Measurements from ENCODE around the gene FES.
"Not testable (repeated sequence)": the region's sequence is repeated elsewhere in the genome, so short reads cannot be mapped to it uniquely, and the experiment has no call there.

Gene FES

DNA sequence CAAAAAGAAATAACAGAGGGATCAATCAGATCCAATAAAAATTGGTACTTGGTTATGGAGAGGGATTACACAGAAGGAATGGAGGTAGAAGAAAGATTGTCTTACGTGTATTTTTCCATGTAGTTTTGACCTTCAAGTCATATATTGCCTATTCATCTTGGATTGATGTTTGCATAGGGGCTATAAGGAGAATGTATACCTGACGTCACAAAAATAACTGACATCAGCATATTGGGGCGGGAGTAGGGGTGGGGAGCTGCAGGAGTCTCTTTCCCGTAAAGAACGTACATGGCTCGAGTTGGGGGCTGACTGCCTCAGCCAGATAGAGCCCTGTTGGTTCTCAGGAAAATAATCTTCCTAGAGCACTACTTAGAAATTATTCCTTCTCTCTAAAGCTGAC, 21.8 kb upstream of the FES start:
- no peak for DNase-seq (ENCODE audit: low spot score)

DNA sequence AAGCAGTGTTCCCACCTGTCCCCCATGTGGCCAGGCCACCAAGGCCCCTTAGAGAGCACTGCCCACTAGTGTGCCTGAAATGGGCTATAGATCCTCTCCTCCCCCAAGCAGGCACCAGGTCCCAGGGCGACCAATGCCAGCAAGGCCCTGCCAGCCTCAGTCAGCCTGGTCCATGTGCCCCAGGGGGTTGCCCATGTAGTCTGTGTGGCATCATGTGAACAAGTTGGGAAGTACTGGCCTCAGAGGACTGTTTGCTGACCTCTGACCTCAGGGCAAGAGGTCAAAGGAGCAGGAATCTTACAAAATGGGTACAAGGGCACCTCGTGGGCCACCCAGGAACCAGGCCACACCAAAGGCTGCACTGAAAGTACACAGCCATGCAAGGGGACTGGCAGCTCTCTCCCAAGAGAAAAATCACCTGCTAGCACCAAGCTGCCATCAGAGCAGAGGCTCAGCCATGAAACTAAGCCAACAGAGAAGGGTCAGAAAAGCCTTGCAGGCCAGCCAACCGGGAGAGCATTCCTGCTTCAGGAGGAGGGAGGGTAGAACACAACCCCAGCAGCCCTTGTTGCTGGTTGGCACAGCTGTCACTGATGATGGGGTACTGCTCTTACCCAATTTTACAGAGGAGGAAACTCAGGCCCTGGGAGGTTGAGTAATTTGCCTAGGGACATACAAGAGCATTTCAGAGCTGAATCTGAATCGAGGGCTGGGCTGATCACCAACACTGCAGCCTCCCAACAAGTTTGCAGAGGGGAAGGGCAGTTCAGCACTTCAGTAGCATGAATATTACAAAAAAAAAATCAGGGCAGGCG, 21.1 kb upstream of the FES start:
- DNase-seq (ENCODE audit: low spot score): no peak

DNA sequence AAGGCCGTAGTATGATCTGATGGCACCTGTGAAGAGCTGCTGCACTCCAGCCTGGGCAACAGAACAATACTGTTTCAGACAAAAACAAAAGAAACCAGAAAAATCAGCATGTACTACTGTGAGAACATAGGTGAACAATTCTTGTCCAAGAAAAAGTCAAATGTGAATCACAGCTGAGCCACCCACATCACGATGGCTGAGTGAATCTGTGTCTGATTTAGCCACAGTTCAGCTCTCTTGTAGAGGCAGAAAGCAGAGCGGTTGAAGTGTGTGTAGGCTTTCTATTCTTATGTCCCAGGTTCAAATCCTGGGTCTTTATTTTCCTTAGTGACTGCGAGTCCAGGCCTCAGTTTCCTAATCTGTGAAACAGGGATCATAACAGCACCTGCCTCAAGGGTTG, 20.3 kb upstream of the FES start:
- no peak for DNase-seq (ENCODE audit: low spot score)

DNA sequence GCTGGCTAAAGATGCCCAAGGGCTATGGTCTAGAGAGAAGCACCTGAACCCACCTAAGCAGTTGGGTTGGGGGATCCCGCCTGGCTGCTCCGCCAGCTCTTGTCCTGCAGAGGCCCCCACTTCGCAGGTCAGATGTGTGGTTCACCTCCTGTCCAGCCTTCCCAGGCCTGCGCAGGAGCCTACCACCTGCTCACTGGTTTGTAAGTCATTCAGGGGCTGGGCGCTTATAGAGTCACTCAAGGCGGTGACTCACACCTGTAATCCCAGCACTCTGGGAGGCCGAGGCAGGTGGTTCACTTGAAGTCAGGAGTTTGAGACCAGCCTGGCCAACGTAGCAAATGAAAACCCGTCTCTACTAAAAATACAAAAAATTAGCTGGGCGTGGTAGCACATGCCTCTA, 19.8 kb upstream of the FES start:
- DNase-seq (ENCODE audit: low spot score): no peak

DNA sequence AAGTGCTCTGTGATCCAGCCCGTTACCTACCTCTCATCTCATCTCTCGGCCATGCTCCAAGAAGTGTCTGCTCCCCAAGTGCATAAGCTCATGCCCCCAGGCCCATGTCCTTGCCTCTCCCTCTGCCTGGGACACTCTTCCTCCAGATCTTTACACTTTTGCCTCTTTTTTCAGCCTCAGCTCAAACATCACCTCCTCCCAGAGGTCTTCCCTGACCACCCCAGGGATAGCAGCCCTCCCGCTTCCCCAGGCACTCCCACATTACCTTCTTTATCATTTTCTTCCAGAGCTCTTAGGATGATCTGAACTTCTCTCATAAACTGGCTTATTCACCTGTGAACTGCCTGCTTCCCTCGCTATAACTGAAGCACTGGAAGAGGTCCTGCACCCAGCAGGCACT, 18.6 kb upstream of the FES start:
- no peak for DNase-seq (ENCODE audit: low spot score)

DNA sequence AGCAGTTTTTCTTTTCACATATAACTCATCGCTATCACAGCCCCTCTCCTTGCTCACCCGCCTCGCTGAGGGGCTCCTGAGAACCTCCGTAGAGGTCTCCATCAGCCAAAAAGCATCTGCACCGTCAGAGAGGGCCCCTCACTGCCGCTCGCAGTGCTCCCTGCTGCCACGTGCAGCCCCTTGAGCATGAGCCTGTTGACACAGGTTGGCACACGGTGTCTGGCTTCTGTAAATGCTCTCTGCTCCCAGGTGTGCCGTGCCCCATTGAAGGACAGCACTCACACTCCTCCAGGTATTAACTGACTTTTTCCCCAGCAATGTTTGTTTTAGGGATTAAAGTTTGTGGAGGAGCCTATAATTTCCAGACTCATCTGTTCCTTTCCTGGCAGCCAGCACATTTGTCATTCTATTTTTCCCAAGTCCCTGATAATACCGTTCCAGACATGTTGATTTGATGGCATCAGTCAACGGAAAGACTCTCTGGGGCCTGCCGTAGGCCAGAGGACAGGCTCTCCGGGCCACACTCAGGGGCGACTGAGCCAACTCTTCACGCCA, 18.1 kb upstream of the FES start:
- no peak for DNase-seq (ENCODE audit: low spot score)

DNA sequence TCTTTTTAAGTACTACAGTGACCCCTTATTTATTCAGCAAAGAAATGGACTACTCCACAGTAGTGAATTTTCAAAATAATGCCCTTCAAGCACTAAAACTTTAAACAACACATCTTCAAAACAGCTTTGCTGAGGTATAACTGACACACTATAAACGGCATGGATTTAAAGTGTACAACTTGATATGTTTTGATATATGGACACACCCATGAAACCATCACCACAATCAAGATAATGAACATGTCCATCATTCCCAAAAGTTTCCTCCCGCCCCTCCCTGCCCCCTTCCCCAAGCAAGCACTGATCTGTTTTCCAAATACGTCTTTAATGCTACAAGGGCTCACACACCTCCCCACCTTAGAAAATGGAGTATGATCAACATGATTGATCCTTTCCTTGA, 17.5 kb upstream of the FES start:
- DNase-seq (ENCODE audit: low spot score): no peak

DNA sequence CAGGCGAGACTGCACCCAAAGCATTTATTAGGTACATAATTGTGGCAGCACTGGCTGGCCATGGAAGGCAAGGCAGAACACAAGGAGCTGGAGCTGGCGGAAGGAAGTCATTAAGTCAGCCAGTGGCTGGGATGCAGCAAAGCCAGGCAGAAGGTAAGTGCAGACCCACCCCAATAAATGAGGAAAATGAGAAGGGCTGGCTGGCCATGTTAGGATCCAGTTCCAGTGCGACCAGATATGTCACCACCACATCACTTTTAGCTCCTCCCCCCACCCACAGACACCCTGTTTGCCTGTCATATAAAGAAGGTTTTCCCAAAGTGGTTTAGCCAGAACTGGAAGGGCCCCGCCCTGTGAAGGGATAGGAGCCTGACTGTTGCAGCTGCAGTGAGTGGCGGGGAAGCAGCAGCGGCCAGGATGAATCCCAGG, 16.0 kb upstream of the FES start, which contains the start of gene FURIN:
TSS of gene FURIN (plus strand) at position 328 of the 429 bp plus-strand sequence. CDS start 7,153 bp downstream, outside the sequence.
- DNase-seq (ENCODE audit: low spot score): no peak

DNA sequence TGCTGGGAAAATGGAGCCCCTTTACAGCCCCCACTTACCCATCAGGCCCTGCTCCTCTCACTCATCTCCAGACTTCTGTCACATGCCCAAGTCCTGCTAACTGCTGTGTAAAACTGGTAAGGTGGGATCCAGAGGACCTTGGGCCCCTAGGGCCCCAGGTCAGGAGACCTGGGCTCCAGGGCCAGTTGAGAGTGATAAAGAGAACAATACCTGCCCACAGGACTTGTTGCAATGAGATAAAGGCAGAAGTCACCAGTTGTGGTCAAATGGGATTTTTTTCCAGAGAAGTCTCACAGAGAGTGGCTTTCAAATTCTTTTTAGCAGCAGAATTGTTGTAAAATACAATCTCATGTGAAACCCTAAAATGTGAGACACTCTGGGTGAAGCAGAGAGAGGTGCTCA, 15.2 kb upstream of the FES start:
- DNase-seq (ENCODE audit: low spot score): no peak

DNA sequence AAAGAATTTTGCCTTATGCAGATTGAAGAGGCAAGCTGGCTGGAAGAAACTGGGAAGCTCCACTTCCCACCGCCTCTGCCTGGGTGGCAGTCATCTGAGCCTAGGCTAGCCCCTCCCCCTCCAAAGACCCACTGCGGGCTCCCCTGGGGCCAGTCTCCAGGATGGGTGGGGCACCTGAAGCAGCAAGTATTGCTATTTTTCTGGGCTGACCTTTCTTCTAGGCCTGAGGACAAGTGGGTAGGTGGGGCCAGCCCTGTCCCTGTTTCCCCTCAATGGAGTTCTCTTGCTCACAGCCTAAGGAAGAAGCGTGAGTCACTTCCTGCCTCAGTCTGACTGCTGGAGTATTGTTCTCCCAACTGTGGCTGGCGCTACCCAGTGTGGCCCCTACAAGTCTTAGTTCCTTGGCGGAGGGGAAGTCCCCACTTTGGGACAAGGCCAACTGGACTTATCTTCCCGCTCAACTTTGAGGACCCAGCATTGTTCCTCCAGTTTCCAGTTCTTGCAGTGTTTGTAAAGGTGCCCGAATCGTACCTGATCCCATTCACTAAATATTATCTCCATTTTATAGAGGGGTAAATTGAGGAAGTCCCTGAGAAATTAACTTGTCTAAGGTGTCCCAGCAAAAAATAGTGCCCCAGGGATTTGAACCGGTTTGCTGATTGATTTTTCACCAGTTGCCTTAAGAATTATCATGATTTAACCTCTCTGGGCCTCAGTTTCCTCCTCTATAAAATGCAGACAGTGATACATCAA, 14.5 kb upstream of the FES start:
- DNase-seq (ENCODE audit: low spot score): peak; percentile 21

DNA sequence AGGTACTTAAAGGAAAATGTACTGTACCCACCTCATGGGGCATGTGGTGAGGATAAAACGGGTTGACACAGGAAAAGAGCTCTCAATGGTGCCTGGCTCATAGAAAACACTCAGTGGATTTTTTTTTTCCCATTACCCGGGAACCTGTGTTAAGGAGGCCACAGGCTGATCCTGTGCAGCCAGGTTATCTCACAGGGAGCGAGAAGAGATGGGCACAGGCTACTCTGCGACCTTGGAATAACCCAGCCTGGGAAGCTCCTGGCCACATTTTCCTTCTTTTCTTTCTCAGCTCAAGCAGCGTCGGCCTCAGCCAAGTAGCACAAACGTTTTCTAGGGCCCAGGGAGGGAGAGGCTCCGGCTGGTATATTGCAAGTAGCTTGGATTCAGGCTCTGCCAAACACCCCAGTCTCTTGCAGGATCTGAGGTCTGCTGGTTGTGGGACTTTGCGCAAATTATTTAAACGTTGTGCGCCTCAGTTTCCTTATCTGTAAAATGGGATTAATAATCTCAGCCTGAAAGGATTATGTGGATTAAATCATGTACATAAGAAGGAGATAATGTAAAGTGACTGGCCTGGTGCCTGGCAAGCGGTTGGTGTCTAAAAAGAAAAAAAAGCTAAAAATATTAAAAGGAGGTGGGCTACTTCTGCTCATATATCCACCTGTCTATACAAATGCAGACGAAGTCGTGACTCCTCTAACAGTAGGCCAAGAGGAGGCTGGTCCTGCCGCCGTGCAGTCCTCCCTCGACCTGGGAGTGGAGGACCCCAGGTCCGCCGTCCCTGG, 13.8 kb upstream of the FES start:
- peak; percentile 30 for DNase-seq (ENCODE audit: low spot score)

DNA sequence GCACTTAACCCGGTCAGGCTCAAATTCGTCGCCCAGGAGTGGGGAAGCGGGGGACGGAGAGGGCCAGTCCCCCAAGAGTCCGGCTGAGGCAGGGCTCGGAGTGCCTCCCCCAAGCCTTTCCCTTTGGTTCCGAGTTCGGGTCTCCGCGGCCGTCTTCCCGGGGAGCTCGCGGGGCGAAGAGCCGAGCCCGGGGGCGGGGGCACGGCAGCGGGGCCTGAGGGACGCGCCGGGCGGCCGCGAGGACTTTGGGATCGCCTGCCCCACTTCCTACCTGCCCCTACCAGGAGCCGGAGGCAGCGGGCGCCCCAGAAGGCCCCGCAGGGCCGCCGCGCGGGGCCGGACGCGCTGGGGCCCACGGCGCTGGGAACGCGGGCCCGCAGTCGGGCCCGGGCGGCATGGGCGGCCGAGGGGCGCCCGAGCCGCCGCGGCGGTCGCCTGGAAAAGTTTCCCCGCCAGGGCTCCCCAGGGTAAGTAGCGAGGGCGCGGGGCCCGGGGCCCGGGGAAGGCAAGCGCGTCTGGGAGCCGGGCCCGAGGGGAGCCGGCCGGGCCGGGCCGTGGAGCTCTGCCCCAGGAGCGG, 13.1 kb upstream of the FES start:
- peak; percentile 48 for DNase-seq (ENCODE audit: low spot score)

DNA sequence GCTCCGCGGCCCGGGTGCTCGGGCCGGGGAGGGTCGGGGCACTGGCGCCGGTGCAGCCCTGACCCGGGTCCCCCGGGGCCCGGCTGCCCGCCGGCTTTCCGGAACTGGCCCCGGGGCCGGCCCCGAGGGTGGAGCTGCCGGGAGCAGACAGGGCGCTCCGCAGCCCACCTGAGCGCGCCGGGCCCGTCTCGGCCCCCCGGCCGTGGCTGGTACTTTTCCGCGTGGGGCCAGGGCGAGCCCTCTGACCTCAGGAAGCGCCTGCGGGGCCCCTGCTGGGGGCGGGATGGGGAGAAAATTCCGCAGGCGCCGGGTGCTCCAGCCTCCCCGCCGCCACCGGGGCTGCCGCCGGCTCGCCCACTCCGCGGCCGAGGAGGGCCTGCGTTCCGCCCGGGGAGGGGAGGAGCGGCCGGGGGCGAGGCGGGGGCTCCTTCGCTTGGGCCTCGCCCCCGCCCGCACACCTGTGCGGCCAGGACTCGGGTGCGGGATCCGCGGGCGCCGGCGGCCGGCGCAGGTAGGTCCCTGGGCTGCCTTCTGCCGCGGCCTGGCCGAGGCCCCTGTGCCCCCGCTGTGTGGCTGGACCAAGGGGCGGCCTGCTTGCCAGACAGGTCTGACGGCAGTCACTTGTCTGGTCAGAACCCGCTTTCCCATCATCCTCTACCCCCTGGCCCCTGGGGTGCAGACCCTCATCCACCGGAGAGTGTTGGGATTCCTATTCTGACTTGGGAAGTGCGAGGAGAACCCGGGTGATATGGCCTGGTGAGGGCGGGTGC, 12.4 kb upstream of the FES start:
- peak; percentile 59 for DNase-seq (ENCODE audit: low spot score)

DNA sequence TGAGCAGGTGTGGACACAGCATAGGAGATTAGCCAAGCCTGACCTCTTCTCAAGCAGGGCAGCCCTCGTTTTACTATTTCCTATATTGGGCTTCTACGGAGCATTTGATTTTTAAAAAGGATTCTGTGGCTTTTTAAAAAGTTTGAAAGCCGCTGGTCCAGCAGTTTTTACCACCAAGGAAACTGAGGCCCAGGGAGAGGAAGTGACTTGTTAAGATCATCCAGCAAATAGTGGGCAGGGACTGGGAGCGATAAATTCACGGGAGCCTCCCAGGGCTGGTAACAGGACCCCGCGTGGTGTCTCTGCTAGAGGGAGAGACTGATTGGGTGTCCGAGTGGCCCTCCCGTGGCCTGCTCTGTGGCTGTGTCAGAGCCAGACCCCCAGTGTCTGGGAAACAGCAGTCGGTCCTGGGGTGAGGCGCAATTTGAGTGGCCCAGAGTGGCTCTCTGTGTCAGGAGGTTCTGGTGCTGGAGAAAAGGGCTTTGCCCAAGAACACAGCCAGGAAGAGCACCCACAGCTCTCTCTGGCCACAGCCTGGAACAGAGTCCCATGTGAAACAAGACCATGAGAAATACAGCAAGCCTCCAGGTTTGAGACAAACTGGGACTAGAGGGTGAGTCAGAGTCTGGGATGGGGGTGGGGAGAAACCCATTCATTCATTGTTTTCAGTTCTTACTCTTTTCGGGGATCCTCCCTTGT, 11.7 kb upstream of the FES start:
- DNase-seq (ENCODE audit: low spot score): peak; percentile 35

DNA sequence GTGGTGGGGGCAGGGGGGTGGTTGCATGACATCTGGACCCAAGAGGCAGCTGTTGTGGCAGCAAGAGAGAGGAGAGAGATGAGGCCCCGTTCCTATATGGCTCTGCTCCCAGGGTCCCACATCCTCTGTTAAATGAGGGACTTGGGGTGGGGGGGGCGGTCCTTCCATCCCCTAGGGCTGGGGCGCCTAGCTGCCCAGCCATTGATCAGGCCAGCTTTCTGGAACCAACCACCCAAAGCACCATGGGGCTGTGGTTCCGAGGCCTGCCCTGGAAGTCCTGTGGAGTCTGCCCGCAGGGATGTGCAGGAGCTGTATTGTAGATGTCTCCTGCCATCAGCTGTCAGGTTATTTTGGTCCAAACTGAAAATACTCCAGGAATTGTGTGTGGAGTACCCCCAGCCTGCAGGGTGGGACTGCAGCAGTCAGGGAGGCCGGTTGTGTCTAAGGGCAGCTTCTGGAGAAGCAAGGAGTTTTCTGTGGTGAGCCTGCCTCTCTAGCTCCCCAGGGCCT, 10.8 kb upstream of the FES start:
- DNase-seq (ENCODE audit: low spot score): no peak

DNA sequence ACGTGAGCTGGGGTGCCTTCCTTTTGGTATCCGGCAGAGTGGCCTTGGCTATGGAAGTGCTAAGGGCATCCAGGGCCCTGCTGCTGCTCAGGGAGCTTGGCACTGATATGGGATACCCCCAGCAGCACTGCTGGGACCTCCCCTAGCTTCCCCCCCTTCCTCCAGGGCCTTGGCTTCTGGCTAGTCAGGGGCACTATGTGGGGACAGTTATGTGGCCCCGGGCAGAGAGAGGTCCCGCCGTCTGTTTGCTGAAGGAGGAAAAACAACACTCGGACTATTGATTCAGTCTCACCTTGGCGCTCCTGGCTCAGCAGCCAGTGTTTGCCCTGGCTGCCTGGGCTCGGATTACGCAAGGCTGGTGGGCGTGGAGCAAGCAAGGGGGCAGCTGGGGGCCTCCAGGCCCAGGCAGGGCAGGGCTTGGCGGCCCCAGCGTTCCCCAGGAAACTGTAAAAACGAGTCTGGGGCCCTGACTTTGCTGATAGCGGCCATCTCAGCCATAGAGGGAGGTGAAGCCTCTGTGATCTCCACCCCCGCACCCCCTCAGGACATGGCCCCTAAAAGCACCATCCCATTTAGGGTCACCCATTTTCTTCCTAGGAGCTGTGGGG, 10.2 kb upstream of the FES start:
- DNase-seq (ENCODE audit: low spot score): no peak

DNA sequence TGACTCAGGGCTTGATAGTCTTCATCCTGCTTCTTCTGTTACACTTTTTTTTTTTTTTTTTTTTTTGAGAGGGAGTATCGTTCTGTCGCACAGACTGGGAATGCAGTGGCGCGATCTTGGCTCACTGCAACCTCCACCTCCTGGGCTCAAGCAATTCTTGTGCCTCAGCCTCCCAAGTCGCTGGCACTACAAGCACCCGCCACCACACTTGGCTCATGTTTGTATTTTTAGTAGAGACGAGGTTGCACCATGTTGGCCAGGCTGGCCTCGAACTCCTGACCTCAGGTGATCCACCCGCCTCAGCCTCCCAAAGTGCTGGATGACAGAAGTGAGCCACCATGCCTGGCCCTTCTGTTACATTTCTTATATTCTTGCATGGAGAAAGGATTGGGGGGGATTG, 9.3 kb upstream of the FES start:
- not testable (repeated sequence) for DNase-seq (ENCODE audit: low spot score)

DNA sequence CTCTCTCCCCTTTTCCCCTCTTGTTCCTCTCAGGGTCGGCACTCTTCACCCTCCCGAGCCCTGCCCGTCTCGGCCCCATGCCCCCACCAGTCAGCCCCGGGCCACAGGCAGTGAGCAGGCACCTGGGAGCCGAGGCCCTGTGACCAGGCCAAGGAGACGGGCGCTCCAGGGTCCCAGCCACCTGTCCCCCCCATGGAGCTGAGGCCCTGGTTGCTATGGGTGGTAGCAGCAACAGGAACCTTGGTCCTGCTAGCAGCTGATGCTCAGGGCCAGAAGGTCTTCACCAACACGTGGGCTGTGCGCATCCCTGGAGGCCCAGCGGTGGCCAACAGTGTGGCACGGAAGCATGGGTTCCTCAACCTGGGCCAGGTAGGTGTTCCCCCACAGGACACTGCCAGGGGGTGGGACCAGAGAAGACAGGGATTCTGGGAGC, 8.7 kb upstream of the FES start:
- DNase-seq (ENCODE audit: low spot score): no peak

DNA sequence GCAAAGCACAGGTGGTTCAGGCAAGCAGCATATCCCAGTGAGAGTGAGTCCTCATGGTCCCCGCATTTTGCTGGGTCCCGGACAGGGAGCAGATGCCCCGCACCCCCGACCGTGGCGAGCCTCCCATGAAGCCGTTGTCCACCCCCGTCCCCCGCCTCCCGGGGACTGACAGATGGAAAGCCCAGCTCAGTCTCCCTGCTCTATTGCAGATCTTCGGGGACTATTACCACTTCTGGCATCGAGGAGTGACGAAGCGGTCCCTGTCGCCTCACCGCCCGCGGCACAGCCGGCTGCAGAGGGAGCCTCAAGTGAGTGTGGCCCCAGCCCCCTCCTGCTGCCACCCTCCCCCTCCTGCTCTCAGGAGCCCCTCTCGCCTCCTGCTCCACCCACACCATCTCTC, 8.3 kb upstream of the FES start:
- DNase-seq (ENCODE audit: low spot score): no peak

All from hematopoietic multipotent progenitor cell treated with erythropoietin and hydrocortisone succinate and interleukin-3 and kit ligand, for 15 days (in vitro differentiated cells).